DOHH2 (cell line): Measurements from ENCODE around the gene ARHGAP22.

Experiments
- H3F3A ChIP-seq: fragments of 200-600 bp; sonication (generic), shearing (Covaris generic); 2 replicates; pipeline ENCODE4 v1.6.0; 2016; ENCODE audit warnings: antibody characterized with exemption, mild to moderate bottlenecking; ENCODE audit not compliant: control insufficient read depth, insufficient read depth
- H3K27ac ChIP-seq: fragments of 200-600 bp; sonication (generic); 2 replicates; pipeline ENCODE4 v1.5.1; 2014; ENCODE audit warnings: low read depth, mild to moderate bottlenecking, low read length, moderate library complexity
- H3K27me3 ChIP-seq: fragments of 200-600 bp; sonication (generic); 2 replicates; pipeline ENCODE4 v1.6.1; 2014; ENCODE audit warnings: mild to moderate bottlenecking, low read length, mixed read lengths; ENCODE audit not compliant: control insufficient read depth
- H3K36me3 ChIP-seq: fragments of 200-600 bp; sonication (generic); 2 replicates; pipeline ENCODE4 v1.6.1; 2014; ENCODE audit warnings: mild to moderate bottlenecking, low read length, moderate library complexity, mixed read lengths; ENCODE audit not compliant: control insufficient read depth
- H3K4me1 ChIP-seq: fragments of 200-600 bp; sonication (generic); 2 replicates; pipeline ENCODE4 v1.6.1; 2014; ENCODE audit warnings: mild to moderate bottlenecking, low read length, mixed read lengths; ENCODE audit not compliant: control insufficient read depth
- H3K4me2 ChIP-seq: fragments of 200-600 bp; sonication (generic); 2 replicates; pipeline ENCODE4 v1.6.0; 2014; ENCODE audit warnings: mild to moderate bottlenecking, low read length, moderate library complexity
- H3K4me3 ChIP-seq: fragments of 200-600 bp; sonication (generic); 2 replicates; pipeline ENCODE4 v1.5.1; 2014; ENCODE audit warnings: mild to moderate bottlenecking, low read length, mixed read lengths
- H3K79me2 ChIP-seq: fragments of 200-600 bp; sonication (generic); 2 replicates; pipeline ENCODE4 v1.6.1; 2014; ENCODE audit warnings: mild to moderate bottlenecking, low read length, mixed read lengths; ENCODE audit not compliant: control insufficient read depth
- H3K9me2 ChIP-seq: fragments of 200-600 bp; sonication (generic); replicated peaks from 2 replicates; pipeline ENCODE4 v1.6.1; 2014; ENCODE audit warnings: mild to moderate bottlenecking, low read length, mixed read lengths; ENCODE audit not compliant: control insufficient read depth
- H3K9me3 ChIP-seq: fragments of 200-600 bp; sonication (generic); 2 replicates; pipeline ENCODE4 v1.6.1; 2014; ENCODE audit warnings: antibody characterized with exemption, low read length, mixed read lengths; ENCODE audit not compliant: control insufficient read depth, insufficient read depth
- H4K20me1 ChIP-seq: fragments of 200-600 bp; sonication (generic); 2 replicates; pipeline ENCODE4 v1.6.0; 2014; ENCODE audit warnings: low read depth, mild to moderate bottlenecking, antibody characterized with exemption, low read length, moderate library complexity; ENCODE audit not compliant: control insufficient read depth, insufficient read depth
- CTCF ChIP-seq: fragments of 200-600 bp; sonication (generic); IDR thresholded peaks from one replicate; pipeline ENCODE4 v1.5.1; 2014; ENCODE audit warnings: antibody characterized with exemption, mild to moderate bottlenecking, low read depth, low read length; ENCODE audit not compliant: poor library complexity, severe bottlenecking
- EZH2phosphoT487 ChIP-seq: fragments of 200-600 bp; sonication (generic); IDR thresholded peaks from 2 replicates; pipeline ENCODE4 v1.6.1; 2017; ENCODE audit warnings: borderline replicate concordance, mild to moderate bottlenecking, antibody characterized with exemption, low read length, moderate library complexity, mixed read lengths

Gene ARHGAP22

GRCh38 chr10:48456361-48456804, 148.5 kb downstream of the ARHGAP22 start:
- H4K20me1 ChIP-seq, result no peaks in the 10 kb centered on the region
- no peaks in the 10 kb centered on the region for H3K79me2 ChIP-seq
- no peaks in the 10 kb centered on the region for H3K9me2 ChIP-seq
- TF ChIP-seq CTCF, result no peak
- TF ChIP-seq EZH2phosphoT487, result no peak
- H3K27ac ChIP-seq, result no peak overlapping the region
- no peaks in the 10 kb centered on the region for H3K9me3 ChIP-seq
- no peaks in the 10 kb centered on the region for H3K27me3 ChIP-seq
- H3K4me3 ChIP-seq, result no peak overlapping the region
- no peaks in the 10 kb centered on the region for H3K36me3 ChIP-seq
- H3K4me1 ChIP-seq, result peaks cover 7% of the 10 kb centered on the region
- H3F3A ChIP-seq, result no peaks in the 10 kb centered on the region
- no peak overlapping the region for H3K4me2 ChIP-seq

GRCh38 chr10:48455392-48456151, 149.3 kb downstream of the ARHGAP22 start:
- Histone ChIP-seq H3K9me2 (no peaks in the 10 kb centered on the region), H3K27ac (no peak overlapping the region), H3K27me3 (no peaks in the 10 kb centered on the region), H3K4me1 (peaks cover 7% of the 10 kb centered on the region), H3K36me3 (no peaks in the 10 kb centered on the region), H3K4me3 (no peak overlapping the region), H4K20me1 (no peaks in the 10 kb centered on the region), H3K79me2 (no peaks in the 10 kb centered on the region), H3K9me3 (no peaks in the 10 kb centered on the region), H3K4me2 (no peak overlapping the region), H3F3A (no peaks in the 10 kb centered on the region)
- no peak for TF ChIP-seq CTCF
- TF ChIP-seq EZH2phosphoT487, result no peak

GRCh38 chr10:48455055-48455391, 149.8 kb downstream of the ARHGAP22 start:
- no peak overlapping the region for H3K4me2 ChIP-seq
- H3K9me3 ChIP-seq, result no peaks in the 10 kb centered on the region
- H3K79me2 ChIP-seq, result no peaks in the 10 kb centered on the region
- no peaks in the 10 kb centered on the region for H3F3A ChIP-seq
- no peak overlapping the region for H3K27ac ChIP-seq
- no peak overlapping the region for H3K4me3 ChIP-seq
- TF ChIP-seq EZH2phosphoT487, result no peak
- TF ChIP-seq CTCF, result no peak
- H3K27me3 ChIP-seq, result no peaks in the 10 kb centered on the region
- no peaks in the 10 kb centered on the region for H3K36me3 ChIP-seq
- no peaks in the 10 kb centered on the region for H4K20me1 ChIP-seq
- peaks cover 7% of the 10 kb centered on the region for H3K4me1 ChIP-seq
- H3K9me2 ChIP-seq, result no peaks in the 10 kb centered on the region
